Dedifferentiated amniotic fluid mesenchymal stem cell (primary cell): ENCODE results near the gene BRINP1.

Experiments
- DNase-seq: peaks from one replicate; pipeline ENCODE4 v3.0.0-alpha.2; 2016; ENCODE audit errors: extremely low spot score

BRINP1 gene

DNA sequence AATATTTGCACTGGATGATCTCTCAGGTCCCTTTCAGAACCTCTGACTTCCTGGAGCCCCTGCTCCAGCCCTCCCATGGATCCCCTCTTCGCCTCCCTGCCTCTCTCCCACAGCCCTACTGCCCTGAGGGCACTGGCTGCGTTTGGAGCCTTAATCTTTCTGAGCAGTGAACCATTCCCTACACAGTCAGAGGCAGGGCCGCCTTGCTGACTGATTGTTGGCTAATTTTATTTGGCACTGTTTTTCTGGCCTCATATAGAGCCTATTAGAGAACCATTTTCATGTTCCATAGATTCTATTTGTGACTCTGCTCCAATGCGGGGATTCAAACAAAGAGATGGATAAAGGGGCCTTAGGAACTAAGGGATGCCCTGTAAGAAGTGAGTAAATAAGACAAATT lies 91.1 kb downstream of the BRINP1 start:
- DNase-seq, result no peak

- DNase-seq, result no peak
Measured at GRCh38 chr9:119273984-119274665, 95.1 kb downstream of the BRINP1 start.

DNA sequence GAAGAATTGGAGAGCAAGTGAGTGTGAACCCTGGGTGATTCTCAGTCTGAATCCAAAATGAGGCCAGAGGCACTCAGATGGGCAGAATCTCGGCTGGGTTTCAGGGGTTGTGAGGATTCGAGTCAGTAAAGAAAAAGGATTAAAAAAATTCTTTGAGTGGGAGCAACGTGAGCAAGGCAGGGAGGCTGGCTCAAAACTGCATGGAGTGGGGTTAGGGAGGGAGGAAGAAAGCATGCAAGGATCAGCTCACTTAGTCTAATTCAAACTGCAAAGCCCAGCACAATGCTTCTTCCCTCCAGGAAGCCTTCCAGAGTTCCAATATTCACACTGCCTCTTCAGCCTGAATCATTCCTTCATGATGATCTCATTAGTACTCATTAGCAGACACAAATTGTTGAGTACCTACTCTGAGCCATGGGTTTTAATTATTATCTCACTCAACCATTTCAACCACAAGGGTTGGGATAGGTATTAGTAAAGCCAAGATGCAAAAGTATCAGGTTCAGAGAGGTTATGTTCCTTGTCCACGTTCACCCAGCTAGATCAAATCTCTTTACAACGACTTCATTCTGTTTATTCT lies 95.8 kb downstream of the BRINP1 start:
- no peak for DNase-seq

GRCh38 chr9:119272500-119273211 lies 96.6 kb downstream of the BRINP1 start:
- no peak for DNase-seq

- DNase-seq, result no peak
Measured at GRCh38 chr9:119268985-119269384, 100.2 kb downstream of the BRINP1 start.

DNA sequence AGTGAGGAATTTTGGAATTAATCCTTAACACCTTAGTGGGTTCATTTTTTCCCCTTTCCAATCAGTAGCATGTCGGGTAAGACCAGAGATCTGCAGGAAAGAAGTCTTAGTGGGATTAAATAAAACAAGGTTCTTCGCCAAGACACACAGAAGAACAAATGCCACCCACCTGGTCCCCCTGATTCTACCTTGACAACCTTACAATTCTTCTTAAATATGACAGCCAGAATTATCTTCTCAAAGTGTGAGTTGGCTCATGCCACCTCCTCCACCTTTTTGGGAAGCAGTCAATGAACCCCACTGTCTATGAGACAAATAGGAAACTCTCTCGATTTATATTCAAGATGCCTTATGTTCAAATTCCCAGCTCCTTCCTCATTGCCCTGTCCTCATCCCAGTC lies 105.1 kb downstream of the BRINP1 start:
- DNase-seq, result no peak

- DNase-seq, result no peak
Measured at GRCh38 chr9:119257592-119257991, 111.6 kb downstream of the BRINP1 start.

GRCh38 chr9:119255116-119255515 lies 114.1 kb downstream of the BRINP1 start:
- DNase-seq, result no peak

- no peak for DNase-seq
Measured at GRCh38 chr9:119252671-119253299, 116.5 kb downstream of the BRINP1 start.

GRCh38 chr9:119251936-119252335 lies 117.3 kb downstream of the BRINP1 start:
- DNase-seq, result no peak

DNA sequence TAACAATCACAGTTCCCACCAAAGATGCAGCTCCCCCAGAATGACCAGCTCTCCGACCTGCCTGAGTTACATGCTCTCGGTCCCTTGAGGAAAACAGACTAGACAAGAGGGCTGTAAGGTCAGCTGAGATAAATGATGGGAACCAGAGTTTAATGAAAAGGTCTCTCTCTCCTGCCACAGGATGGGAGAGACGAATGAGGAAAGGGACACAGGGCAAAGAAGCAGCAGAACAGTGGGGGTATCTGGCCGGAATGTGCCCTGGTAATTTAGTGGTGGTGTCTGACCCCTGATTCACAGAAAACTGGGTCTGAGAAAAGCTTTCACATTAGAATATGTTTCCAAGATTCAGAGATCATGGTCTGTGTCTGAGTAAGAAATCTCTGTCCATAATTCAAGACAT lies 118.5 kb downstream of the BRINP1 start:
- no peak for DNase-seq

DNA sequence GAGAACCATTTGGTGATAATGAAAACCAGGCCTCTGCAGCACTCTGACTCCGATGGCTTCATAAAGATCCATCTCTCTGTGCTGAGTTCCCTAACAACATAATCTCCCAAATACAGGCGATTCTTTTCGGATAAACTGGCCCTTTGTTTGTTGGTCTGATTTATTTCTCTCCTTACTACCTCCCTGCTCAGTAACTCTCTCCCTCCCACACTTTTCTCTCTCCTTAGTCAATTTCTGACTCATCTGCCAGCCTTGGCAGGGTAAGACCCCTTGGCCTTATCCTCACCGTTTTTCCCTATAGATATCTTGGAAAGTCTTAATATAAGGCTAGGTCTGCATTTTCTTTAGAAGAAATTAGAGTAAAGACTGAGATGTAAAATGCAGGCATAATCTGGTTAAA lies 128.7 kb downstream of the BRINP1 start:
- no peak for DNase-seq

DNA sequence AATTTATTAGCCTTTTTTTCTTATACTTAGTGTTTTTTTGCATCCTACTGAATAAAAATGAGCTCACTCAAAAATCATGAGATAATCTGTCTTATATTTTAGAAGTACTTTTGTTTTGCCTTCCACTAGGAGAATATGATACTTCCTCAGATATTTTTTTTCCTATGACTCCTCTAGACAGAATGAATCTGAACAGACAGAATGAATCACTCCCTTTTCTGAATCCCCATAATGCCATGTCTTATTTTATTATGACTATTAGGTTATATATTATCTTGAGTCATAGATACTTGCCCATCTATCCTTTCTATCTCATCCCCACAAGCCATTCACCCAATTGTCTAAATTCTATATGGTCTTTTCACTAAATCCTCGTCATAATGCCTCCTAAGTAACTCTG lies 134.6 kb downstream of the BRINP1 start:
- no peak for DNase-seq

DNA sequence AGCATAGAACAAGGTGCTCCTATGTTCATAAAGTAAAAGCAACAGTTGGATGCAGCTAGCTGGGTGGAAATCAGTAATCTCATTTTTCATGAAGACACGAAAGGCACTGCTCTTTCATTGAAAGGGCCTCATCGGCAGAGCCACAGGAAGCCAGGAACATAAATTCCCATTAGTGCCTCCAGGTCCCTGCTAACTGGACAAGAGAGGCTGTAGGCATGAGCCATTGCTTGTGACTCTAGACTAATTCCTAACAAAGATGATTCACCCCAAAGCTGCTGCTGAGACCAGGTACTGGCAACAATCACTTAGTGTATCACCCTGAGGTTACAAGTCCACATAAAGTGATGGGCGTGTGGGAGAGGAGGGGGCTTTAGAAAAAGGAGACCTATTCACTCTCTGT lies 141.8 kb downstream of the BRINP1 start:
- DNase-seq, result no peak

DNA sequence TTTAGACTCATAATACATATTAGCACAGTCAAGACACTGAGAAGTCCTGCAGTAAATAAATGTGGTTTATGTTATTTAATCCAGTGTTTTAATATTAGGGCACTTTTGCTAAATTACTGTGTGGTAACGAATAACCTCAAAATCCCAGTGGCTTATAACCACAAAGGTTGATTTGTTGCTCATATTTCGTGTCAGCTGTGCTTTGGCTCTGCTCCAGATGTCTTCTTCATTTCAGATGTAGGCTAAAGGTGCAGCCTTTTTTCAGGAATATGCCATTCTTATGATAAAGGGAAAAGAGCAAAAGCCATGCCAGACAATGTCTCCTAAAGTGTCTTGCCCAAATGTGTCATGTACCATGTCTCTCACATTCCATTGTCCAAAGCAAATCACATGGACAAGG lies 144.8 kb downstream of the BRINP1 start:
- DNase-seq, result no peak

DNA sequence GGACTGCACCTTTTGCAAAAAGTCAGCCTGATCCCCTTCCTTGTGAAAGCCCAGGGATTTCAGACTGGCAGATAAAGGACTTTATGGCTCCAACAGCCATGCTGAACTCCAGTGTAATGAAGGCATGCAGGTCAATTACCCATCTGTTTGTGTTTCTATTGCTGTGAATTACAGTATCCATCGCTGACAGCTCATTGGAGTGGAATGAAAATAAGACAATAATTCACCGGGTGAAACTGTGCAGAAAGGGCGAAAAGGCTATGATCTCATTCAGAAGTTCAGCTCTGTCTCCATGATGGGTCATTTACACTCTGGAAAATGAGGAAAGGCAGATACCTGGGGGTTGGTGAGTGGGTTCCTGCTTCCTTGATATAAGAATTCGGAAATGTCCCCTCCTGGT lies 148.0 kb downstream of the BRINP1 start:
- DNase-seq, result no peak

GRCh38 chr9:119218293-119218692 lies 150.9 kb downstream of the BRINP1 start:
- DNase-seq, result no peak

DNA sequence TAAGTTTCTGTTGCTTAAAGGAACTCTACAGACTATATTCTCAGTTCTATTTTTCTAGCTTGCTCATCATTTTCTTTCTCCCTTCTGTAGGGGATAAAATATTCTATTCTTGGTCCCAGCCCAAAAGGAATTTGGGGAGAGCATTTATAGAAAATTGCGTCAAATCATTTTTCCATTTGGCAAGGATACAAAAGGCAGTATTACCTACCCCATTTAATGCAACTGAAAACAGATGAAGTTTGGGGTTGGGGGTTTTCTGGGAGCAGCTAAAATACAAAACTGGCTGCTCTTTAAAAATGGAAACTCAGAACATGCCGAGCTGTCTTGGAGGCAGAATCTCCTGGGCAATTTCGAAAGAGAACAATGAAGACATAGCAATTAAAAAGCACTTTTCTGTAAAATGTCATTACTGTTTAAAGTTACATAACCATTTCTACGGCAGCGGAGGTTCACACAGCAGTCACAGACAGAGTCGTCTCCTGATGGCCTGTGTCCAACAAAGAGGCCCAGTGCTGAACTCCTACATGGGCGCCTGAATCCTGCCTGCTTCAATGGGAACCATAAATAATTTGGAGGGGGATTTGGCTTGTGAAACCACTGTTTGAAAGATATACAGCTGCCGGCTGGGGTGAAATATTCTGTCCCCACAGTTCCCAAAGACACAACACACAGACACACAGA lies 152.4 kb downstream of the BRINP1 start:
- DNase-seq, result no peak

DNA sequence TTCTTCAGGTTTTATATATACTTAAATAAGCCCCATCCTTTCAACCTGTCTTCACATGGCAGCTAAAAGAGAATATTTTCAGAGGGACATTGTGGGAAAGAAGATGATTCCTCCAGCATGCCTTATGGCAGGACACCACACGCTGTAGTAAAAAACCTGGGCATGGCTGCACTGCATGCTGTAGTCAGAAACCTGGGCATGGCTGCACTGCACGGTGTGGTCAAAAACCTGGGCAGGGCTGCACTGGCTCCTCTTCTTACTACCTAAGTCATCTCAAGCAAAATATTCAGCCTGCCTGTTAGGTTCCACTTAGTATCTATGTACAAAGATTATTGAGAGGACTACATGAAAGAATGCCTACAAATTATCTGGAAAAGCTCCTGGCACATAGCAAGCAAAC lies 153.6 kb downstream of the BRINP1 start:
- no peak for DNase-seq

- DNase-seq, result no peak
Measured at GRCh38 chr9:119213471-119213870, 155.8 kb downstream of the BRINP1 start.

DNA sequence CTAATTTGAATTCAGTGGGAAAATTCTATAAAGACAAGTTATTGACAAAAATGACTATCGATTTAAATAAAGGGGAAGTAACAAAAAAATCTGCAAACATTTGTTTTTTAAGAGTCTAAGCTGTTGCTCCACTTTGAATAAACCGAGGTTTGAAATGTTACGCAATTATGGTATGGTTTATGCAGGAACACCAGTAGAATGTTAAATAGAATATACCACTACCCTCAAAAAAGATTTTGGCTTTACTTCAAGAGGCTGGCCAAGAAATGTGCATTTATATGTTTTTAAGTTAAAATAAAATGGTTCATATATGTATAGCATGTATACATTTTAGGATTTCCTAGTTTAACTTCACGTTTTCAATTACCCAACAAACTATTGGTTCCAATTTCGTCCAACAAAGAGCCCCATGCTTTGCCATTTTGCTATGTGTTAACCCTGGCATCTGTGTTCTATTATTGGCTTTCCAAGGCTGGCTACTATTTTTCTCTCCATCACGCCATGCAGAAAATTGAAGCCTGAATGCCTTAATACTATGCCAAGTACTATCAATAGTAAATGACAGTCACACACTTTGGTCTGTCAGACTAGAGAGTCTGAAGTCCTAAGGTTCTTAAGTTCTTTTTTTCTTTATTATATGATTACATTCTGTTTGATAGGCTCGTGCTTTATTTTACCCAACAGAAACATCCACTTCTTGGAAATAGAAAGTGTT lies 171.2 kb downstream of the BRINP1 start:
- no peak for DNase-seq

DNA sequence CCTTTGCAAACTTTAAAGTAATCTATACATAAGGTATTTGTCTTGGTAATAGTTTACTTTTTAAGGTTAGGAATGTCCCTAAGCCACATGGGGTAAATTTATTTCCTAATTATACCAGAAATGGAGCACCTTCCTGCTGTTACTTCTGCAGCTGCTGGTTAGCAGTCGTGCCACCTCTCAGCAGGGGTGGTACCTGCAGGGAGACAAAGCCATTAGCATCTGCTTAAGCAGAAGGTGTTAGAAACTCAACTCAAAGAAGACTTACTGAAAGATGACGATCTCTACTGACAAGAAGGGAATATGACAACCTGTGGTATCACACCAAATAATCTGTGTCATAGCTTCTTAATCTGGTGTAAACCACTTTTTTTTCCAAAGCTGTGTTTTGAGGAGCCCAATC lies 173.7 kb downstream of the BRINP1 start:
- no peak for DNase-seq
